ENCODE measurements around the gene CTTNBP2. TPM values are rescaled to one million over a fixed set of nuclear protein-coding genes. Genes with fewer than 3 reads are reported as not detected.

CTTNBP2 gene
- total RNA-seq, 2 experiments from 2014 or later = not detected

- no peaks in the 10 kb centered on the region for H3K4me1 Mint-ChIP-seq (ENCODE audit: low read depth)
- H3K4me3 Mint-ChIP-seq = no peak overlapping the region
- DNase-seq (no peak), ATAC-seq (no peak)
- H3K36me3 Mint-ChIP-seq (ENCODE audit: low read depth) = no peaks in the 10 kb centered on the region
- ChIA-PET POLR2A (no interaction called here), CTCF (no interaction called here)
- no peaks in the 10 kb centered on the region for H3K27me3 Mint-ChIP-seq (ENCODE audit: low read depth)
- no peak overlapping the region for H3K27ac Mint-ChIP-seq
- H3K9me3 Mint-ChIP-seq (ENCODE audit: insufficient read depth) = no peaks in the 10 kb centered on the region
Measured at GRCh38 chr7:117666689-117667088, 206.6 kb downstream of the CTTNBP2 start.

GRCh38 chr7:117666031-117666430 lies 207.2 kb downstream of the CTTNBP2 start:
- ATAC-seq (no peak), DNase-seq (no peak)
- Mint-ChIP-seq H3K27me3 (ENCODE audit: low read depth) (no peaks in the 10 kb centered on the region), H3K9me3 (ENCODE audit: insufficient read depth) (no peaks in the 10 kb centered on the region), H3K27ac (no peak overlapping the region), H3K4me3 (no peak overlapping the region), H3K36me3 (ENCODE audit: low read depth) (no peaks in the 10 kb centered on the region), H3K4me1 (ENCODE audit: low read depth) (no peaks in the 10 kb centered on the region)
- POLR2A ChIA-PET = no interaction called here
- CTCF ChIA-PET = no interaction called here

GRCh38 chr7:117665368-117665767 lies 207.9 kb downstream of the CTTNBP2 start:
- no peak for DNase-seq
- CTCF ChIA-PET = no interaction called here
- H3K27me3 Mint-ChIP-seq (ENCODE audit: low read depth) = no peaks in the 10 kb centered on the region

GRCh38 chr7:117664047-117664446 lies 209.2 kb downstream of the CTTNBP2 start:
- no peak for ATAC-seq
- Mint-ChIP-seq H3K27me3 (ENCODE audit: low read depth) (no peaks in the 10 kb centered on the region), H3K9me3 (ENCODE audit: insufficient read depth) (no peaks in the 10 kb centered on the region), H3K4me1 (ENCODE audit: low read depth) (no peaks in the 10 kb centered on the region), H3K27ac (no peak overlapping the region), H3K4me3 (no peak overlapping the region), H3K36me3 (ENCODE audit: low read depth) (no peaks in the 10 kb centered on the region)
- DNase-seq = no peak
- ChIA-PET POLR2A (no interaction called here), CTCF (no interaction called here)

More at GRCh38 chr7:117665368-117665767, 207.9 kb downstream of the CTTNBP2 start:
- H3K9me3 Mint-ChIP-seq (ENCODE audit: insufficient read depth) = no peaks in the 10 kb centered on the region
- no peak overlapping the region for H3K27ac Mint-ChIP-seq
- ATAC-seq = no peak
- H3K4me3 Mint-ChIP-seq = no peak overlapping the region
- H3K36me3 Mint-ChIP-seq (ENCODE audit: low read depth) = no peaks in the 10 kb centered on the region
- no peaks in the 10 kb centered on the region for H3K4me1 Mint-ChIP-seq (ENCODE audit: low read depth)
- POLR2A ChIA-PET = no interaction called here

- H3K27ac Mint-ChIP-seq = no peak overlapping the region
- no peak for ATAC-seq
- CTCF ChIA-PET = interaction anchor here (1.2 kb wide), 1 partner anchor 9 kb away, joined by 3 read pairs; no protein-coding TSS in a partner anchor
Measured at GRCh38 chr7:117661328-117661727, 211.9 kb downstream of the CTTNBP2 start.

More at GRCh38 chr7:117661328-117661727, 211.9 kb downstream of the CTTNBP2 start:
- H3K4me3 Mint-ChIP-seq = no peak overlapping the region
- H3K36me3 Mint-ChIP-seq (ENCODE audit: low read depth) = no peaks in the 10 kb centered on the region
- H3K9me3 Mint-ChIP-seq (ENCODE audit: insufficient read depth) = no peaks in the 10 kb centered on the region
- no peak for DNase-seq
- POLR2A ChIA-PET = interaction anchor here (0.6 kb wide), 1 partner anchor 1401 kb away, joined by 3 read pairs; no protein-coding TSS in a partner anchor
- no peaks in the 10 kb centered on the region for H3K4me1 Mint-ChIP-seq (ENCODE audit: low read depth)
- H3K27me3 Mint-ChIP-seq (ENCODE audit: low read depth) = no peaks in the 10 kb centered on the region
